G401.6 (cell line): ENCODE data around the gene TXNDC5.
"Not testable (repeated sequence)": the region's sequence is repeated elsewhere in the genome, so short reads cannot be mapped to it uniquely, and the experiment has no call there.

Experiments
- FAIRE-seq: peaks from 2 replicates; lab custom pipeline; 2012; peaks lifted over from hg19 to GRCh38; lab: Jason Lieb, UNC

The TXNDC5 gene

GRCh38 chr6:7914311-7914710 is 3.7 kb upstream of the TXNDC5 start:
- FAIRE-seq: no peak

DNA sequence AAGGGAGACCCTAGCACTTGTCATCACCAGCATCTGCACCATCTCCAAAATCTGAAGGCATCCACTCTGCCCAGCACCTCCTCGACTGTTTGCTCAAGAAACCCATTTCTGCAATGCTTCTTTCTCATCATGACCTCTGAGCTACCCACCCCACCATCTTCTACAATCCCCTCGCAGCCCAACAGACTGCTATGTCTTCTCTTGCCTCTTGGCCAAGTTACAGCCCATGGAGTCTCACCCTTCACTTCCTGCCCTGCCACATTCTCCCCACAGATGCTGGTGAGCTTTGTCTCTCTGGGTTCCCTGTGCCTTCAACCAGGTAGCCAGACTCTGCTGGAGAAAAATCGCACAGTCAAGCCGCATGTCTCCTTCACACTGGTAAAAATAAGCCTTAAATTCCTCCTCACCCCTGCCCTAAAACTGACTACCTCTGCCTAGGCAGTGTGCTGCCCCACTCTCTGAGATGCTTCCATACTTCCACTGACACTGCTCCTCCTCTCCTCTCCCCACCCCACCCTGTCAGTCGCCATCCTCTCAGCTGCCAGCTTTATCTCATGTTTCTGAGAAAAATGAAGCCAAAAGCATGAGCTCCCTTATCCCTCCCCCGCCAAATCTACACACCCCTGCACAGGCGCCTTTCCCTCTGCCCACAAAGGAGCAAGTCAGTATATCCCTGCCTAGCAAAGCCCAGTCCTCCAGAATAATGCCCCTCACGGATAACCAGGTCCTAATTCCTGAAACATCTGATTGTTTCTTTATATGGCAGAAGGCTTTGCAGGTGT is 2.3 kb upstream of the TXNDC5 start:
- FAIRE-seq: no peak

- FAIRE-seq: no peak
Observed at GRCh38 chr6:7912024-7912423, 1.4 kb upstream of the TXNDC5 start.

- FAIRE-seq: no peak
Observed at GRCh38 chr6:7911345-7911725, 747 bp upstream of the TXNDC5 start.

GRCh38 chr6:7910298-7910653 is 312 bp downstream of the TXNDC5 start:
- FAIRE-seq: no peak

- FAIRE-seq: no peak
Observed at GRCh38 chr6:7909323-7910276, 988 bp downstream of the TXNDC5 start.

DNA sequence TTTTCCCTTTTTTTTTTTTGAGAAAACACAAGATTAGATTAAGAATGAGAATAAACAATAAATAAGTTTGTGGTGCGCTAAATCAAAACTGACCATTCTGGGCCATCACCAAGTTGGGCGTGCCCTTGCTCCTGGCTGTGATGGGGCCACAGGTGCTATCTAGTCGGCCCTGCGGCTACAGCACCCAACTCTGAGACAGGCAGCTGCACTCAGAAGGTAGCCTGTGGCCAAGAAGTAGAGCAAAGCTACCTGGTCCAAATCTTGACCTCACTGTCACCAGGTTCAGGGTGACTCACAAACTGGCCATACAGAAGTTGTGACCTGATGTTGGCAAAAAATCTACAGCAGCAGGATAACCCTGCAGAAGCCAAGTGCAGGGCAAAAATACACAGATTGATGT is 3.4 kb downstream of the TXNDC5 start:
- FAIRE-seq: no peak

GRCh38 chr6:7906741-7907140 is 3.8 kb downstream of the TXNDC5 start:
- no peak for FAIRE-seq

GRCh38 chr6:7905416-7905815 is 5.2 kb downstream of the TXNDC5 start:
- no peak for FAIRE-seq

- no peak for FAIRE-seq
Observed at GRCh38 chr6:7904654-7905319, 5.8 kb downstream of the TXNDC5 start.

- no peak for FAIRE-seq
Observed at GRCh38 chr6:7903673-7904072, 6.9 kb downstream of the TXNDC5 start.

- FAIRE-seq: no peak
Observed at GRCh38 chr6:7902867-7903266, 7.7 kb downstream of the TXNDC5 start.

GRCh38 chr6:7902221-7902620 is 8.4 kb downstream of the TXNDC5 start:
- FAIRE-seq: no peak

DNA sequence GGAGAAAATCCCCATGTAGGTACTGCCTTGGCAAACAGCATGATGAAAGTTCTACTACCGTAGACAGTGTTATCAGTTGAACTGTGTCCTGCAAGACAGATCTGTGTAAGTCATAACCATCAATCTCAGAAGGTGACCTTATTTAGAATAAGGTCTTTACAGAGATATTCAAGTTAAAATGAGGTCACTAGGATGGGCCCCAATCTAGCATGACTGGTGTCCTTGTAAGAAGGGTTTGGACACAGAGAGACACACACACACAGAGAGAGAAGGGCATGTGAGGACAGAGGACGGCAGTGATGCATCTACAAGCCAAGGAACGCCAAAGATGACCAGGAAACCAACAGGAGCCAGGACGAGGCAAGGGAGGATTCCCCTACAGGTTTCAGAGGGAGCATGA is 8.8 kb downstream of the TXNDC5 start:
- no peak for FAIRE-seq

GRCh38 chr6:7901056-7901455 is 9.5 kb downstream of the TXNDC5 start:
- FAIRE-seq: no peak

DNA sequence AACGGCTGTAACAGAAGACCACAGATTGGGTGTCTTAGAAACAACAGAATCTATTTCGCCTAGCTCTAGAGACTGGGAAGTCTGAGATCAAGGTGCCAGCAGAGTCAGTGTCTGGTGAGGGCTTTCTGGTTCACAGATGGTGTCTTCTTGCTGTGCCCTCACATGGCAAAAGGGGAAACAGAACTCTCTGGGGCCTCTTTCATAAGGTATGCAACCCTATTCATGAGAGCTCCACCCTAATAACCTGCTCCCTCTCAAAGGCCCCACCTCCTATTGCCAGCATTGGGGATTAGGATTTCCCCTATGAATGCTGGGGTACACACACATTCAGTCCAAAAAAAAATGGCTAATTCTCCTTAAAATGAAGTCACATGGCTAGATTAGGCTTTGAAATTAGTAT is 10.0 kb downstream of the TXNDC5 start:
- no peak for FAIRE-seq

GRCh38 chr6:7899889-7900213 is 10.7 kb downstream of the TXNDC5 start:
- FAIRE-seq: no peak

- FAIRE-seq: no peak
Observed at GRCh38 chr6:7899101-7899888, 11.3 kb downstream of the TXNDC5 start.

DNA sequence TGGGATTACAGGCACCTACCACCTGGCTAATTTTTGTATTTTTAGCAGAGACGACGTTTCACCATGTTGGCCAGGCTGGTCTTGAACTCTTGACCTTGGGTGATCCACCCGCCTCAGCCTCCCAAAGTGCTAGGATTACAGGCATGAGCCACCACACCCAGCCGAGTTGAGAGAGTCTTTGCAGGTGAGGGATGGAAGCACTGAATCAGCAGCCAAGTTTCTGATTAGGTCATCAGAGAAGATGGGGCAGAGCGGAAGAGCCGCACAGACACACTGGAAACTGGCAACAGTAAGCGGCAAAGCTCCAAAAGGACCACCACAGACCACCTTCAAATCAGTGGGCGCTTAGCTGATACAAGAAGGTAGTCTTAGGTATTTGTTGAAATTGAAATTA is 12.4 kb downstream of the TXNDC5 start:
- not testable (repeated sequence) for FAIRE-seq

DNA sequence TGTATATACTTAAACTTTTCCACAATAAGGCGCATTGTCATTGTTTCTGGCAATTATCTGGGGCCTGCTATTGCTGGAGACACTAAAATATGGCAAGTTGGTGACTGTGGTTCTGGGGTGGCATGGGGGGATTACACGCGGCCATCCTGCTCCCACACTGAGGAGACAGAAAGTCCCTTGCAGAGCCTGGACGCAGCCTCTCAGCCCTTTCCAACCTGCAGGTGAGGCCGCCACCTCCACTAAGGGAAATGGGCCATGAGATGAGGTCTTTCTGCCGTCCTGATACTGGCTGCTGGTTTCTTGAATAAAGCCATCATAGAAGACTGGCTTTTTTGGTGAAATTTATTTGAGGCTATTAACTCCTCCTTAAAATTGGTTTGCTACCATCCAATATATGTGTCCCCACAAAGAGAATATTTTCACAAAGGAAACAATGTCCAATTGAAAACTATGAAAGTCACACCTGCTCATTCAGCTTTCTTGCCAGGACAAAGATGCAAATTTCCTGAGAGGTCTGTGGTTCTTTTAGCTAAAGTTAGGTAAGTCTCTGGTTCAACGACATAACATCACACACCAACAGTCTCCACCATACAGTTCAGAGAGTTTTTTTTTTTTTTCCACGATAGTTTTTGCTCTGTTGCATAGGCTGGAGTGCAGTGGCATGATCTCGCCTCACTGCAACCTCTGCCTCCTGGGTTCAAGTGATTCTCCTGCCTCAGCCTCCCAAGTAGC is 13.0 kb downstream of the TXNDC5 start:
- no peak for FAIRE-seq

DNA sequence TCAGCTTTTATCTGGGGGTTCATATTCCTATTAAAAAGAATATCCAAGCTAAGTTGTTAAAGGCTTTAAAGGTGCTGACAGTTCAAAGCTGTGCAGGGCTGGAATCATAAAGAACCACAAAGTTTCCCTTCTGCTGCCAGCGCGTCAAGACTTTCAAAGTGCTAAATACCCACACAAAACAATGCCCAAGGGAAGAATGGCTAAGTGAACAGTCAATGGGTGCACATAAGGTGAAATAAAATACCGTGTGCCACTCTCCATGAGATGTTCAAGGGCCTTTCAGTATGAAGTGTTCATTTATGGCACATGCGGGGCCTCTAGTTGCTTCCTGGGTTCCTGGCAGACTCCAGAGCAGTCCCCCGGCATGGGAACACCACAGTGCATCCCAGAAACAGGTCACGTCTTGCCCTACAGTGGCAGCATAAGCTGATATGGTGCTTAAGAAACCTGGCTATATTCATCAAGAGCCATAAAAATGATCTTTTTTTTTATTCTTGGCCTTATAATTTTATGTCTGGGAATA is 14.1 kb downstream of the TXNDC5 start:
- no peak for FAIRE-seq

DNA sequence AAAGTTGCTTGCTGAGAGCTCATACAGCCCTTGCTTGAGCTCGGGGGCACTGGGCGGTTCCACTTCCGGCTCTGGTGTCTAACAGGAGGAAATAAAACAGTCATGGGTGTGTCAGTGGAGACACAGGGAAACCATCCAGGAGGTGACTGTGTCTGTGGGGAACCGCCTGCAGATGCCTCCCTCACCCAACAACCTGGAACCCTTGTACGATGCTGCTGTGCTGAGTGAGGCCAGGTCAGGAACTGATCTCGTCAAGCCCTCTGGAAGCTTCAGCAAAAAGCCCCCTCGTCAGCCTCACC is 15.5 kb downstream of the TXNDC5 start:
- FAIRE-seq: no peak
